GM19468 (cell line): ENCODE results near the gene MLYCD.
A peak's percentile ranks its signal among the peaks of the same experiment; 100 is the strongest.

ENCODE experiments used
- ATAC-seq: cut with Tn5 transposase; IDR thresholded peaks from one replicate; pipeline ENCODE4 v1.9.1; 2021; ENCODE audit warnings: mild to moderate bottlenecking, moderate library complexity, moderate number of reproducible peaks; ENCODE audit not compliant: unreplicated experiment; ENCODE audit errors: extremely low read depth

The MLYCD gene

GRCh38 chr16:83898463-83899271, at the start of gene MLYCD:
TSS of gene MLYCD (plus strand) at chr16:83899115. CDS start at chr16:83899145, 30 bp downstream.
- ATAC-seq: peak; percentile 82

GRCh38 chr16:83849421-83849820, 49.5 kb upstream of the MLYCD start:
- no peak for ATAC-seq

DNA sequence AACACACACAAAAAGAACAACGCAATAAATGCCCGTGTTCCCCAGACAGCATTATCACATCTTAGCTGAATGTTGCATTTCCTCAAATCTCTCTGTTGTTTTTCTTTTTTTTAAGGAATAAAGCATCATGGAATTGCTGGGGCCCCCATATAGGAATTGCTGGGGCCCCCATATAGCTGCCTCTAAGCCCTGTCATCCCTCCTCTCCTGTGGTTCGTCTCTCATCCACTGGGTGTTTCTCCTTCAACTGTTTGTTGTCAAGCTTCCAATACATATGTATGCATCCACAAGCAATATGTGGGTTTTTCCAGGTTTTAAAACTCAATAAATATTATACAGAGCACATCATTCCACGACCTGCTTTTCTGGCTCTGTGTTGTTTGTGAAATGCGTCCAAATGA, 48.0 kb upstream of the MLYCD start:
- ATAC-seq: no peak

GRCh38 chr16:83851473-83851872, 47.4 kb upstream of the MLYCD start:
- no peak for ATAC-seq

GRCh38 chr16:83852774-83853173, 46.1 kb upstream of the MLYCD start:
- no peak for ATAC-seq

GRCh38 chr16:83853834-83854233, 45.1 kb upstream of the MLYCD start:
- ATAC-seq: no peak

DNA sequence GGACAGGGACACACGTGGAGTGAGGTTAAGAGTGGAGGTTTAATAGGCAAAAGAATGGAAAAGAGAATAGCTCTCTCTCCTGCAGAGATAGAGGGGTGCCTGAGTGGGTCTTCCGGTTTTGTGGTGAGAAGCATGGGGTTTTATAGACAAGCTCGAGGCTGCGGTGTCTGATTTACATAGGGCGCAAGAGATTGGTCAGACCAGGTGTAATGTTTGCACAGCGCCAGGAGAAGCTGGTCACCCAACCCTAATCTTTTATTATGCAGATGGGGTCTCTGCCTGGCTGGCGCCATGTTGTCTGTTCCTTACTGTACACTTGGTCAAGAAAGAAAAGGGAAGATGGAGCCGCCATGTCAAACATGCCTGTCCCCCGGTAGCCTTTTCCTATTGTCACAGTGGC, 44.5 kb upstream of the MLYCD start:
- no peak for ATAC-seq

- ATAC-seq: no peak
These were observed 42.1 kb upstream of the MLYCD start for GRCh38 chr16:83856792-83857191.

DNA sequence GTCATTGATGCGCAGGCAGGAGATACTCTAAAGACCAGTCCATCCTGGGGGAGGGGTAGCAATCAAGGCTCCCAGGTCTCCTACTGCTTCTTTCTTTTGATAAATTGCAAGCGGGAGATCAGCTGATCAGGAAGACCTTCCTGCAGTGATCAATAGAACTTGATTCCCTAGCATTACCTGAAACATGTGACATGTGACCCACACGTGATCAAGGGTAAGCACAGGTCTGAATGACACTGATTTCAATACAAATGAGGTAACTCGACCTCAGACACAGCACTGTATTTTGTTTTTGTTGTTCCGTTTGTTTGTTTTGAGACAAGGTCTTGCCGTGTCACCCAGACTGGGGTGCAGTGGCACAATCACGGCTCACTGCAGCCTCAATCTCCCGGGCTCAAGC, 39.6 kb upstream of the MLYCD start:
- no peak for ATAC-seq

- ATAC-seq: no peak
These were observed 36.3 kb upstream of the MLYCD start for GRCh38 chr16:83862661-83863060.

DNA sequence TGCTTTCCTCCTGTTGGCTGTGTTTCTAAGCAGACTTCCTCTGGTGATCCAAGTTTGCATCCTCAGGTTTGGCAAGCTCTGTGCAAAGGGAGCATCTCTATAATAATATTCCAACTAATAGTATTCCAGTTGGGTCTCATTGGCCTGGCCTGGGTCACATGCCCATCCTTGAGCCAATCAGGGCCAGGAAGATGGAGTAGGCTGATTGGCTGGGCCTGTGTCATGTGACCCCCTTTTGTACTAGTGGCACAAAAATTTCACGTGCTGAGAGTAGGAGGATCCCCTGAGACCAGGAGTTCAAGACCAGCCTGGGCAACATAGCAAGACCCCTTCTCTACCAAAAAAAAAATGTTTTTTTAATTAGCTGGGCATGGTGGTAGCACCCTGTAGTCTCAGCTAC, 35.2 kb upstream of the MLYCD start:
- no peak for ATAC-seq

GRCh38 chr16:83870830-83871229, 28.1 kb upstream of the MLYCD start:
- ATAC-seq: no peak

GRCh38 chr16:83878838-83879237, 20.1 kb upstream of the MLYCD start:
- ATAC-seq: no peak

DNA sequence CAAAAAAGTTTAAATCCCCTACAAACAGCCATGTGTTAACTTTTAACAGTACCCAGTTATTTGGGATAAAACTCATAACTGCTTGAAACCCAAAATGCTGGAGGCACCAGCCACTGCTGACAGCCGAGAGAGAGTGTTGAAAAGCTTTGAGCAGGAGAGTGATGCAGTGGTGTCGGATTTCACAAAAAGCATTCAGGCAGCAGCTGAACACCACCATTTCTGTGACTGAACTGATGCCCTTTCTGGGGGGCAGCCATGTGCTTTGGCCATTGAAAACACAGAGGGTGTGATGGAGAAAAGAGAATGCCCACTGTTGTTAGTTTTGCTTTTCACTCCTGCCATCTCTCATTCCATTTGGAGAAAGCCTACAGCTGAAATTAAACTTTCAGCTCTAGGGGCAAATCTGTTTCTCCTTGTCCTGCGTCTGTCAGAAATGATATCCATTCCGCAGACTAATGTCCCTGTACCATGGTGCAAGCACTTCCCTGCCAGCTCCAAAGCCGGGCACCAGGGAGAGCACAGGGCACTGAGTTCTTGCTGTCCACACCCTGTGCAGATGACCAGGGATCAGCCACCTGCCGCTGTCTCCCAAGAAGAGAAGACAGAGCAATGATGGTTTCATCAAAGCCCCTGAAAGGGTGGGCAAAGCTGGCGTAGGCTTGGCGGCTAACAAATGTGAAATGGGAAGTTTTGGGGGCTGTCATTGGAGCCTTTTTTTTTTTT, 16.6 kb upstream of the MLYCD start:
- no peak for ATAC-seq

- no peak for ATAC-seq
These were observed 12.5 kb upstream of the MLYCD start for GRCh38 chr16:83886199-83886971.

DNA sequence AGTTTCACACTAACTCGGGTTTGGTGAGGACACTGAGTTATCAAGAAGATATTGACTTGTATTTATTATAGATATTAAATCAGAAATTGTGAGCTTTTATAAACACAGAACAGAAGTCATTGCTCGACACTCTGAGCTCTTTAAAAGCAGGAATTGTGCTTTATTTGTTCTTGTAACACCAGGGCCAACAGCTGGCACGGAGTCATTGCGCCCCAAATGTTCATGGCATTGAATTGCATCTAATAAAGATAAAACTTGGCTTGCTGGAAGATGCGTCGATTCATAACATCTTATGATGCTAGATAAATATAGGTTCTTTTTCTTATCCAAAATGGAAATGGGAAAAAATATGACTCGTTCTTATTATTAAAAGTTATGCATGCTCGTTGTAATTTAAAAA, 11.8 kb upstream of the MLYCD start:
- ATAC-seq: no peak

- ATAC-seq: no peak
These were observed 11.4 kb upstream of the MLYCD start for GRCh38 chr16:83887564-83887963.

DNA sequence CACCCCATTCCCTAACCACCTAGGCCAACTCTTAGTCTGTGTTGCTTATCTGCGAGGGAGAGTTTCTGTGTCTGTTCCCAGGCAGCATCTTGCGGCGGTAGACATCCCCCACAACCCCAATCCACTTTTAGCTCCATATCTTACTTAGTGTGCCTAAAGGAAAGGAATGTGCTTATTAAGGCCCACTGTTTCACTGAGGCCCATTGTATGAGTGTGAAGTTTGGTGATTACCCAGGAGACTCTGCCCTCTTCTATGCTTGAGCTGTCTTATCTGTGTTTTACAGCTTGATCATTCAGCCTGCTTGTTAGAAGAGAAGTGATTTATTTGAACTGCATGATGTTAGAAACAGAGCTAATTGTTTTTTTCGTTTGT, 10.3 kb upstream of the MLYCD start:
- no peak for ATAC-seq

GRCh38 chr16:83890359-83890758, 8.6 kb upstream of the MLYCD start:
- no peak for ATAC-seq

DNA sequence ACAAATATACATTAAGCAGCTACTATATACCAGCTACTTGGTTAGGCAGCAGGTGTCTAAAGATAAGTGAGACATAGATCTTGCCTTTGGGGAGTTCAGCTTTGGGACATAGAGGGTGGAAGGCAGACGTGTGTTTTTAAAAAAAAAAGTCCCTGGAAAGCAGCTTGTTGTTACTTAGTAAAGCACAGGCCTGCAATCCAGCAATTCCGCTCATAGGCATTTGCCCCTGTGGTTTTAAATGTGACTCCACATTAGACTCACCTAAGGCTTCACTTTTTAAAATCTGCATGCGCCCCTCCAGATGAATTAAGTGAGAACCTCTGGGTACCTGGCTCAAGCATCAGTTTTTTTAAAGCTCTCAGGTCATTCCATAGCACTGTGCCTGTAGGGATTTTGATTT, 7.2 kb upstream of the MLYCD start:
- no peak for ATAC-seq

- ATAC-seq: no peak
These were observed 3.7 kb upstream of the MLYCD start for GRCh38 chr16:83895243-83895642.
